ENCODE results near the gene ERCC6L. TPM values are rescaled to one million over a fixed set of nuclear protein-coding genes. Genes with fewer than 3 reads are reported as not detected.

Gene ERCC6L
- total RNA-seq, 1 donor, result 1.6 TPM

DNA sequence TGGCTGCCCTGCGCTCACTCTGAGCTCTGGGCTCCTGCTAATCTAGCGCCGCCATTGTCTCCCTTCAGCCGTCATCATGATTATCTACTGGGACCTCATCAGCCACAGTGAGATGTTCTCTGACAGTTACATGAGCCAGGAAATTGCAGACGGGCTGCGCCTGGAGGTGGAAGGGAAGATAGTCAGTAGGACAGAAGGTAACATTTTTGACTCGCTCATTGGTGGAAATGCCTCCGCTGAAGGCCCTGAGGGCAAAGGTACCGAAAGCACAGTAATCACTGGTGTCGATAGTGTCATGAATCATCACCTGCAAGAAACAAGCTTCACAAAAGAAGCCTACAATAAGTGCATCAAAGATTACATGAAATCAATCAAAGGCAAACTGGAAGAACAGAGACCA is 79.1 kb downstream of the ERCC6L start:
- Histone ChIP-seq H3K27me3 (ENCODE audit: insufficient read depth, low read length) (no peaks in the 10 kb centered on the region), H3K4me3 (ENCODE audit: low read length) (no peak overlapping the region), H3K4me1 (ENCODE audit: insufficient read depth, low read length) (no peaks in the 10 kb centered on the region), H3K9me3 (ENCODE audit: low read depth, low read length) (no peaks in the 10 kb centered on the region)

DNA sequence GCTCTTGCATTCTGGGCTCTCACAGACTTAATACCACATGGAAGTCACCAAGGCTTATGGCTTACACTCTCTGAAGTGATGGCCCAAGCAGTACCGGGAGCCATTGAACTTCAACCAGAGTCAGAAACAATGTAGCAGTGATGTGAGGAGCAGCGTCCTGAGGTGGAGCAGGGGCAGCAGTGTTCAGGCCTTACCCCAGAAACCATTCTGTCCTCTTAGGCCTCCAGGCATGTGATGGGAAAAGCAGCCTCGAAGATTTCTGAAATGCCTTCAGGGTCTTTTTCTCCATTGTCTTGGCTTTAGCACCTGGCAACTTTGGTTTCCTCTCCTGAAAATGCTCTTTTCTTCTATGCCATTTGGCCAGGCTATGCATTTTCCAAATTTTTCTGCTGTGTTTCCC is 80.1 kb downstream of the ERCC6L start:
- no peaks in the 10 kb centered on the region for H3K27me3 ChIP-seq (ENCODE audit: insufficient read depth, low read length)
- H3K4me1 ChIP-seq (ENCODE audit: insufficient read depth, low read length), result no peaks in the 10 kb centered on the region
- H3K4me3 ChIP-seq (ENCODE audit: low read length), result no peak overlapping the region
- H3K9me3 ChIP-seq (ENCODE audit: low read depth, low read length), result no peaks in the 10 kb centered on the region

Other genes starting within 250 kb of the ERCC6L start
- 0.73 TPM for gene RTL5, start 107.1 kb downstream of the ERCC6L start, total RNA-seq
- 3.3 TPM for gene PIN4, start 57.3 kb downstream of the ERCC6L start, total RNA-seq
- 1,873 TPM for gene RPS4X, start 38.2 kb upstream of the ERCC6L start, total RNA-seq
- 0.31 TPM for gene CITED1, start 66.9 kb upstream of the ERCC6L start, total RNA-seq

Measured in mononuclear cell (primary cell).